ENCODE measurements around the gene WDFY1.
"Not testable (repeated sequence)": the region's sequence is repeated elsewhere in the genome, so short reads cannot be mapped to it uniquely, and the experiment has no call there.

WDFY1 gene

GRCh38 chr2:223943135-223943534, 2.0 kb downstream of the WDFY1 start:
- H3K9ac ChIP-seq (ENCODE audit: low read depth, low read length), result no peak overlapping the region
- peaks cover 10% of the 10 kb centered on the region; the same call in 1 of the 2 replicates for H4K20me1 ChIP-seq (ENCODE audit: insufficient read depth, low read length)
- peaks cover 34% of the 10 kb centered on the region for H3K79me2 ChIP-seq (ENCODE audit: insufficient read depth, low read length)
- H3K4me2 ChIP-seq (ENCODE audit: insufficient read depth, low read length), result peak overlapping the region; percentile 92; the same call in 1 of the 2 replicates
- no peak overlapping the region for H3K4me3 ChIP-seq (ENCODE audit: low read depth in 1 of 2, low read length in 2 of 2)
- ATAC-seq (ENCODE audit: insufficient read depth, low read depth) (no peak), DNase-seq (no peak)
- no peaks in the 10 kb centered on the region for H3K9me3 ChIP-seq (ENCODE audit: insufficient read depth, low read length, severe bottlenecking)
- no peaks in the 10 kb centered on the region for H3K27me3 ChIP-seq (ENCODE audit: insufficient read depth, low read length, poor library complexity)
- H2AFZ ChIP-seq (ENCODE audit: low read depth, low read length), result no peak overlapping the region
- no peak overlapping the region for H3K27ac ChIP-seq (ENCODE audit: low read length)
- no peaks in the 10 kb centered on the region; the same call in 1 of the 2 replicates for H3K36me3 ChIP-seq (ENCODE audit: insufficient read depth, low read length)
- TF ChIP-seq EZH2 (IDR thresholded peaks at IDR 0.05; ENCODE audit: borderline replicate concordance, low read depth, low read length, severe bottlenecking) (no peak), CTCF (IDR thresholded peaks at IDR 0.05; ENCODE audit: borderline replicate concordance, extremely low read depth, low read length, poor library complexity, severe bottlenecking) (no peak)
- H3K4me1 ChIP-seq (ENCODE audit: insufficient read depth, low read length), result peaks cover 25% of the 10 kb centered on the region

- peaks cover 41% of the 10 kb centered on the region for H3K79me2 ChIP-seq (ENCODE audit: insufficient read depth, low read length)
Measured at GRCh38 chr2:223941579-223942277, 3.4 kb downstream of the WDFY1 start.

GRCh38 chr2:223939438-223939837, 5.7 kb downstream of the WDFY1 start:
- H3K27ac ChIP-seq (ENCODE audit: low read length); ATAC-seq (ENCODE audit: insufficient read depth, low read depth); DNase-seq; H3K4me3 ChIP-seq (ENCODE audit: low read depth in 1 of 2, low read length in 2 of 2); H3K36me3 ChIP-seq (ENCODE audit: insufficient read depth, low read length); H3K9ac ChIP-seq (ENCODE audit: low read depth, low read length); H3K9me3 ChIP-seq (ENCODE audit: insufficient read depth, low read length, severe bottlenecking); H3K4me2 ChIP-seq (ENCODE audit: insufficient read depth, low read length); H2AFZ ChIP-seq (ENCODE audit: low read depth, low read length); H3K27me3 ChIP-seq (ENCODE audit: insufficient read depth, low read length, poor library complexity): not testable (repeated sequence)
- H4K20me1 ChIP-seq (ENCODE audit: insufficient read depth, low read length), result peaks cover 19% of the 10 kb centered on the region; the same call in 1 of the 2 replicates
- peaks cover 13% of the 10 kb centered on the region for H3K4me1 ChIP-seq (ENCODE audit: insufficient read depth, low read length)
- H3K79me2 ChIP-seq (ENCODE audit: insufficient read depth, low read length), result peaks cover 35% of the 10 kb centered on the region

More at GRCh38 chr2:223941579-223942277, 3.4 kb downstream of the WDFY1 start:
- no peak for TF ChIP-seq EZH2 (IDR thresholded peaks at IDR 0.05; ENCODE audit: borderline replicate concordance, low read depth, low read length, severe bottlenecking)
- TF ChIP-seq CTCF (IDR thresholded peaks at IDR 0.05; ENCODE audit: borderline replicate concordance, extremely low read depth, low read length, poor library complexity, severe bottlenecking), result no peak
- DNase-seq, result no peak
- Histone ChIP-seq H3K27ac (ENCODE audit: low read length) (no peak overlapping the region), H2AFZ (ENCODE audit: low read depth, low read length) (no peak overlapping the region), H3K9me3 (ENCODE audit: insufficient read depth, low read length, severe bottlenecking) (no peaks in the 10 kb centered on the region), H3K9ac (ENCODE audit: low read depth, low read length) (no peak overlapping the region), H3K36me3 (ENCODE audit: insufficient read depth, low read length) (no peaks in the 10 kb centered on the region; the same call in 1 of the 2 replicates), H3K4me2 (ENCODE audit: insufficient read depth, low read length) (no peak overlapping the region), H4K20me1 (ENCODE audit: insufficient read depth, low read length) (peaks cover 11% of the 10 kb centered on the region; the same call in 1 of the 2 replicates), H3K4me3 (ENCODE audit: low read depth in 1 of 2, low read length in 2 of 2) (no peak overlapping the region), H3K4me1 (ENCODE audit: insufficient read depth, low read length) (peaks cover 25% of the 10 kb centered on the region), H3K27me3 (ENCODE audit: insufficient read depth, low read length, poor library complexity) (no peaks in the 10 kb centered on the region)
- no peak for ATAC-seq (ENCODE audit: insufficient read depth, low read depth)

GRCh38 chr2:223937535-223937934, 7.6 kb downstream of the WDFY1 start:
- no peaks in the 10 kb centered on the region for H3K4me1 ChIP-seq (ENCODE audit: insufficient read depth, low read length)
- H3K9me3 ChIP-seq (ENCODE audit: insufficient read depth, low read length, severe bottlenecking), result no peaks in the 10 kb centered on the region
- no peaks in the 10 kb centered on the region for H3K36me3 ChIP-seq (ENCODE audit: insufficient read depth, low read length)
- no peak overlapping the region for H3K4me3 ChIP-seq (ENCODE audit: low read depth in 1 of 2, low read length in 2 of 2)
- peaks cover 23% of the 10 kb centered on the region for H3K79me2 ChIP-seq (ENCODE audit: insufficient read depth, low read length)
- TF ChIP-seq CTCF (IDR thresholded peaks at IDR 0.05; ENCODE audit: borderline replicate concordance, extremely low read depth, low read length, poor library complexity, severe bottlenecking) (no peak), EZH2 (IDR thresholded peaks at IDR 0.05; ENCODE audit: borderline replicate concordance, low read depth, low read length, severe bottlenecking) (no peak)
- no peak for DNase-seq
- H2AFZ ChIP-seq (ENCODE audit: low read depth, low read length), result no peak overlapping the region
- no peak overlapping the region for H3K9ac ChIP-seq (ENCODE audit: low read depth, low read length)
- no peaks in the 10 kb centered on the region for H3K27me3 ChIP-seq (ENCODE audit: insufficient read depth, low read length, poor library complexity)
- no peak overlapping the region for H3K27ac ChIP-seq (ENCODE audit: low read length)
- no peak overlapping the region for H3K4me2 ChIP-seq (ENCODE audit: insufficient read depth, low read length)
- no peak for ATAC-seq (ENCODE audit: insufficient read depth, low read depth)
- H4K20me1 ChIP-seq (ENCODE audit: insufficient read depth, low read length), result peaks cover 19% of the 10 kb centered on the region; the same call in 1 of the 2 replicates
